ENCODE measurements around the gene ERCC4.

DNA sequence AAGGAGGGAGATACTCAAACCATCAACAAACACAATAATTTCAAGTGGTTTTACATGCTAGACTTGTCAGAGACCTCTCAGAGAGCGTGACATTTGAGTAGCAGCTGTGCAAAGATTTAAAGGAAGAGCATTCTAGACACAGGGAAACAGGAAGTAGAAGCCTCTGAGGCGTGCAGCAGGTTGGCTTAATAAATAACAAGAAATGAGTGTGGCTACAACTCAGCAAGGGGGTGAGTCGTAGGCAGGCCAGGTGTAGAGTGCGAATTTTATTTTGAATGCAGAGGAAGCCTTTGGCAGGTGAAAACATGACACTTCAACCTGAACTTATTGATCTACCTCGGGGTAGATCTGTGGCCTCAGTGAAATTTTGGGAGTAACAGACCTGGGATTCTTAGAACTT, 78.0 kb downstream of the ERCC4 start:
- TF ChIP-seq POLR2A (IDR thresholded peaks at IDR 0.05; ENCODE audit: low read depth, low read length), result no peak
- peak; percentile 47 for TF ChIP-seq SPI1 (IDR thresholded peaks at IDR 0.05; ENCODE audit: low read depth, low read length)
- TF ChIP-seq TAF1 (IDR thresholded peaks at IDR 0.05; ENCODE audit: low read depth, low read length), result no peak
- TF ChIP-seq POLR2AphosphoS5 (IDR thresholded peaks at IDR 0.05; ENCODE audit: low read depth, low read length), result no peak
- TF ChIP-seq PAX5 (IDR thresholded peaks at IDR 0.05; ENCODE audit: insufficient read depth, low read length, severe bottlenecking), result no peak

All from GM12891 (cell line).